Muscle layer of duodenum (tissue), 2 donors: ENCODE data around the gene IQCE.
A peak's percentile ranks its signal among the peaks of the same experiment; 100 is the strongest.
"Not testable (repeated sequence)": the region's sequence is repeated elsewhere in the genome, so short reads cannot be mapped to it uniquely, and the experiment has no call there.

ENCODE experiments used
- H3K27ac ChIP-seq: one replicate; pipeline ENCODE4 v1.7.0; 2013; ENCODE audit warnings: mild to moderate bottlenecking, low read length
- H3K27me3 ChIP-seq: one replicate; pipeline ENCODE4 v1.7.0; 2013; ENCODE audit warnings: low read depth, mild to moderate bottlenecking, control low read depth, low read length
- H3K36me3 ChIP-seq, 2 donors: one replicate each; pipeline ENCODE4 v1.7.0; 2013; ENCODE audit warnings: low read length in 2 of 2, control low read depth in 1 of 2, mild to moderate bottlenecking in 1 of 2; ENCODE audit not compliant: insufficient read depth in 2 of 2, control insufficient read depth in 1 of 2
- H3K4me1 ChIP-seq, 2 donors: one replicate each; pipeline ENCODE4 v1.7.0; 2013; ENCODE audit warnings: low read length in 2 of 2, mild to moderate bottlenecking in 2 of 2, control low read depth in 1 of 2, moderate library complexity in 1 of 2; ENCODE audit not compliant: insufficient read depth in 2 of 2, control insufficient read depth in 1 of 2
- H3K4me3 ChIP-seq, 2 donors: one replicate each; pipeline ENCODE4 v1.7.0; 2013; ENCODE audit warnings: low read length in 2 of 2, low read depth in 1 of 2, mild to moderate bottlenecking in 1 of 2
- H3K9me3 ChIP-seq, 2 donors: one replicate each; pipeline ENCODE4 v1.7.0; 2013; ENCODE audit warnings: low read length in 2 of 2, control low read depth in 1 of 2, mild to moderate bottlenecking in 1 of 2; ENCODE audit not compliant: control insufficient read depth in 1 of 2
- donor health status: healthy.

The IQCE gene

DNA sequence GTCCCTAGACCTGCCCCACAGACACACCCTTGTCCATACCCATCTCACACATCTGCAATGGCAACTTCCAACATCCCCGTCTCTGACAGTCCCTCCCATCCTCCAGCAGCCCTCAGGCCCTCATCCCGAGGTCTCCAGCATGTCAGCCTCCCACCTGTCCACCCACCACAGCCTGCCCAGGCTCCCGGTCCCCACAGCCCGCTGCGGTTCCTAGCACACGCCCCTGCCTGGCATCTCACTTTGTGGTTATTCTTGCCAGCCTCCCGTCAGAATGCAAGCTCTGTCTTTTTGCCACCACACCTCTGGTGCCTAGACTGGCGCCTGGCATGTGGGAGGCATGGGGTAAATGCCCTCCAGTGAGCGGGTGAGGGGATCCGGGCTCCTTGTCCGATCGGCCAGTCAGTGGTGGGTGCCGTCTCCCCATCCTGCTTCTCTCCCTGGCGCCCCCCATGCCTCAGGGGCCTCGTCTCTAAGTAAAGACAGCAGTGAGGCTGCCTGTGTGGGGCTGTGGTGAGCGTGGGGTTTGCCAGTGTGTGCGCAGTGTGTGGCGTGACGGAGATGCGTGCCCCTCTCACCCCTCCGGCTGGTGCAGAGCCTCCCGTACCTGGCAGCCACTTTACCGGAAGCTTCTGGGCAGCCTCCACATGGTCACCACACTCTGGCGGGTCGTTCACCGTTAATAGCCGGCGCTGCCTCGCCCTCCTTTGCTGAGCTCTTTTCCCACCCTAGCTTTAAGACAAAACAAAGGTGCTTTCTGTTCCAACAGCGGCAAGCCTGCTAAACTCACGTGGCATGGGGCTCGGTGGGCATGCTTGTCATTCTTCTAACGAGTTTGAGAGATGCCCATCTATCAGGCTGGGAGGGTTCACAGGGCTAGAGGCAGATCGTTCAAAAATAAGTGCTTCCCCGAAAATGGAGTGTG lies 44.5 kb downstream of the IQCE start:
- H3K36me3 ChIP-seq, result peaks cover 10 to 69% of the 10 kb centered on the region in 2 donors
- no peaks in the 10 kb centered on the region for H3K4me1 ChIP-seq
- H3K27ac ChIP-seq, result no peak overlapping the region
- H3K27me3 ChIP-seq, result no peaks in the 10 kb centered on the region
- no peak overlapping the region for H3K4me3 ChIP-seq
- H3K9me3 ChIP-seq, result no peaks in the 10 kb centered on the region

DNA sequence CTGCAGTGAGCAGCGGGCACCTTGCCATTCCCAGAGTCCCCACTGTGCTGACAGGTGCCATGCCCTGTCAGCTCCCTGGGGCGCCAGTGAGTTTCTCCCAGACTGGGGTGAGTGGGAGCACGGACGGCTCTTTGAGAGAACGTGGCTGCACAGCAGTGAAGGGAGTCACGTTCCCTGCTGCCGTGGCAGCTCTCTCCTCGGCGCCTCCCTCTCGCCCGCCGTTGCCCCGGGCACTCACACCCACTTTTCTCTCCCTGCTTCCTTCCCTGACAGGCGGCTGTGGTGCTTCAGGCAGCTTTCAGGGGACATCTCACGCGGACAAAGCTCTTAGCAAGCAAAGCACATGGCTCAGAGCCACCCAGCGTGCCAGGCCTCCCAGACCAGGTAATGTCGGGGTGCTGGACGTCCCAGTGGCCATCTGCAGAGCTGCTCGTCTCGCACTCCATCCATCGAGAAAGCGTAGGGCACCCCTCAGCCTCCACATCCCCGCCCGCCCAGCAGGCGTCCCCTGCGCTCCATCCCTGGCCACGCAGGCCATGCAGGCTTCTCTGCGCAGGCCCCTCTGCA lies 45.9 kb downstream of the IQCE start:
- no peaks in the 10 kb centered on the region for H3K4me1 ChIP-seq
- H3K4me3 ChIP-seq, result no peak overlapping the region
- H3K36me3 ChIP-seq, result peaks cover 10 to 59% of the 10 kb centered on the region in 2 donors

DNA sequence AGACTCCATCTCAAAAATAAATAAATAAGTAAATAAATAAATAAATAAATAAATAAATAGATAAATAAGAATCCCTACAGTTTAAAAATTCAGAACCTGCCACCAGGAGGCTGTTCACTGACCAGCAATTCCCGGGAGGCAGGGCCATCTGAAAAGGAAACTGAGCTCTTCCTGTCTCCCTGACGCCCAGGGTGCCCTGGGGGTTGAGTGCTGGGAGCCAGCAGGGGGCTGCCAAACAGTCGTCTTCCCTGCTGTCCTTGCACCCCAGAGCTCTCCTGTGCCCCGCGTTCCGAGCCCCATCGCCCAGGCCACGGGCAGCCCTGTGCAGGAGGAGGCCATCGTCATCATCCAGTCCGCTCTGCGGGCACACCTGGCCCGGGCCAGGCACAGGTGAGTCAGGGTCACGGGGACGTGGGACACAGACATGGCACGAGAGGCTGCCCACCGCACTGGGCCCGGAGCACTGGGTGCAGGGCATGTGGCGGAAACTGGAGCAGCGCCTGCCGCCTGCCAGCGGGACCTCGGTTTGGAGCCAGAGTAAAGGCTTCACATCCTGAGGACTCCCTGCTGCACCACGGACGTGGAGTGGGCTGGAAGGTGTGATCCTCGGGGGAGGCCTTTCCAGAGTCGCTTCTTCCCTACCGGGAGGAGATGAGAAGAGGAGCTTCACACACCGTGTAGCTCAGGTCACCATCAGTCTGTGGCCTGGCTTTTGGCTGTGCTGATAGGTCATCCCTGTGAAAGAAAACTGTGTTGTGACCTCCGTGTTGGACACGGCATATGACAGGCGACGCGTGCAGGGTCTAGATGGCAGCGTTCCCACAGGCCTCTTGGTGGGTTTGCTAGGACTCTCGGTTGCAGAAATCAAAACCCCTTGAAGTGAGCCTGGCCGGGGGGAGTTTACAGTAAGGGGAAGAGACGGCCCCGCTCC lies 47.1 kb downstream of the IQCE start:
- Histone ChIP-seq H3K9me3 (no peaks in the 10 kb centered on the region), H3K27me3 (no peaks in the 10 kb centered on the region), H3K4me1 (no peaks in the 10 kb centered on the region), H3K36me3 (peaks cover 2 to 55% of the 10 kb centered on the region in 2 donors), H3K4me3 (no peak overlapping the region), H3K27ac (no peak overlapping the region)

More for the DNA sequence above, 45.9 kb downstream of the IQCE start:
- Histone ChIP-seq H3K9me3 (no peaks in the 10 kb centered on the region), H3K27me3 (no peaks in the 10 kb centered on the region), H3K27ac (no peak overlapping the region)

DNA sequence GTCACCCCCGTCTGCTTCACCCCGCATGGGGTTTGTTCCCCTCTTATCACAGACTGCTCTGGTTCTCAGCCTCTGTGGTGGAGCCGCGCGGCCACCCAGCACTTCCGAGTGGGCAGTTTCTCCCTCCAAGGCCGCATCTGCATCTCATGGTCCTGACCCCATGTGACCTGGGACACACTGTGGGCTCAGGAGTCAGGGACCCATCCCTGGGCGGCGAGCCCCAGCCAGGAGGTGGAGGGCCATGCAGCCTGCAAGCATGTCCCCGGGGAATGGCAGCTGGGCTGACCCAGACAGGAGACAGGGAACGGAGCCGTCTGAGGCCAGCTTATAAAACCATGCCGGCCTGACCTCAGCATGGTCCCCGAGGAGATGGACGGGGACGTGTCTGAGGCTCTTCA lies 47.8 kb downstream of the IQCE start:
- no peaks in the 10 kb centered on the region for H3K9me3 ChIP-seq
- no peak overlapping the region for H3K4me3 ChIP-seq
- H3K36me3 ChIP-seq, result peaks cover 0 to 48% of the 10 kb centered on the region in 2 donors
- H3K27ac ChIP-seq, result no peak overlapping the region
- no peaks in the 10 kb centered on the region for H3K4me1 ChIP-seq
- H3K27me3 ChIP-seq, result no peaks in the 10 kb centered on the region

DNA sequence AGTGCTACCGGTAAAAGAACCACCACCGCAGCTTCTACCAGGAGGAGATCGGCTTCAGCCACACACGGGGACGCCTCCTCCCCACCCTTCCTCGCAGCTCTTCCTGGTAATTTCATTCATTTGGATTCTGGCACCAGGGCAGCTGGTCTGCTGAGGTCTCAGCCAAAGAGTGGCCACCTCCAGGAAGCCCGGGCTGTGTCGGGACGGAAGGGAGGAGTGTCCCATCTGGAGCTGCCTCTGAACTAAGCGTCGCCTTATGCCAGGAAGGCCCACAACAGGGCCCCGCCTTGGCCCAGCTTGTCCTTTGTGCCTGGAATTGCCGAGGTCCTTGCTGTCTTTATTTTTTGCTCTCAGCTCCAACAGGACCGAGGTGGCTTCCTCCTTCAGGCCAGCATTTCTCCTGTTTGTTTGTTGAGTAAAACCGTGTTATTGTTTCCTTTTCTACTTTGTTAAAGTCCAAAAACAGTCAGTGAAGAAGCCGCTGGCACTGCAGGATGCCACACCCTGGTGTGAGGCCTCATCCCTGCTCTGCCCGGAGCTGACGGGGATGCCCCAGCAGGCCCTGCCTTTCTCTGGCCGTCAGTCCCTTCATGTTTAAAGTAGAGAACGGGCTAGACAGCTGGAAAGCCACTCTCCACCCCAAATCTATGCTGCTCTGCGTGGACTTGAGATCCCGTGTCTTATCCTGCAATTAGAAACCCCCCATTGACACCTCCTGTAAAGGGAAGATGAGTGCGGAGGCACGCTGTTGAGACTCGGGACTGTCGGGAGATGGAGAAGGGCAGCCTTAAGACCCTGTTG lies 48.5 kb downstream of the IQCE start:
- Histone ChIP-seq H3K36me3 (peaks cover 0 to 40% of the 10 kb centered on the region in 2 donors), H3K4me3 (no peak overlapping the region), H3K27me3 (no peaks in the 10 kb centered on the region), H3K4me1 (no peaks in the 10 kb centered on the region), H3K27ac (peak overlapping the region; percentile 54), H3K9me3 (no peaks in the 10 kb centered on the region)

DNA sequence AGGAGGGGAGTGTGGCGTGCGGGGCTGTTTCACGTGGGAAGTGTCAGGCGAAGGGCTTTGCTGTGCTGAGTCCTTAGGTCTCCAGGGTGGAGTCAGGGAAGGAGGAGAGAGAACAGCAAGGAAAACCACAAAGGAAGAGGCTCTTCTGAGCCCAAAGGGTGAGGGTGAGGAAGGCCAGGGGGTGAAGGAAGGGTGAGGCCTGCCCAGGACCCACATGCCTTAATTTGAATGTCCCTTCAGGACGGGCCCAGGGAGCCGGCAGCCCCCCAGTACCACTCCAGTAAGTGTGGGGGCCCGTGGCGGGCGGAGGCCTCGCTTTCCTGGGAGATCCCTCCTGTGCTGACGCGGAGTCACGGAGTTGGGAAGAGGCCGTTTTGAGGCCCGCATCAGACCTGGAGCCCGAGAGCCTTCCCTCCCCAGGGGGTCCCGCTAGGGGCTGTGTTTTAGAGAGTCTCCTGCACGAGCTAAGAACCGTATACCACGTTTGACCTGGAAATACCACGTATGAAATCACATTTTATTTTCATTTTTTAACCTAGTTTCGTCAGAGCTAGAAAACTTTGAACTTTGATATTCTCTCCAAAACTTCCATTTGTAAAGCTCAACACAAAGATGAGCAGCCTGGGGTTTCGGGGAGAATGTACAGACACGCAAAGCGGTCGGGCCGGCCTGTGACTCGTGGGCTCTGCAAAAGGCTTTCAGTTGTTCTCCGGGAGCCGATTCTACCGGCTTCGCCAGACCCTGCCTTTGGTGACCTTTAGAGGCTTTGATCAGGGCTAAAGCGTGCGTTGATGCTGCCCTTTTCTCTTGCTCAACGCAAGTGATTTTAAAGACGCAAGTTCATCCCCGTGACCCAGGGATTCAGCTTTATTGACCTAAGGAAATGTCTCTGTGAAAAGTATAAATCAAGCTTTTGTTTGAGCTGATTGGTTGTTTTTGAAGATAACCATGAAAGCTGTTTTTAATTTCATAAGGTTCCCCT lies 49.4 kb downstream of the IQCE start:
- no peaks in the 10 kb centered on the region for H3K27me3 ChIP-seq
- H3K27ac ChIP-seq, result peak overlapping the region; percentile 54
- no peak overlapping the region for H3K4me3 ChIP-seq
- H3K4me1 ChIP-seq, result no peaks in the 10 kb centered on the region
- H3K9me3 ChIP-seq, result no peaks in the 10 kb centered on the region
- peaks cover 0 to 33% of the 10 kb centered on the region in 2 donors for H3K36me3 ChIP-seq

DNA sequence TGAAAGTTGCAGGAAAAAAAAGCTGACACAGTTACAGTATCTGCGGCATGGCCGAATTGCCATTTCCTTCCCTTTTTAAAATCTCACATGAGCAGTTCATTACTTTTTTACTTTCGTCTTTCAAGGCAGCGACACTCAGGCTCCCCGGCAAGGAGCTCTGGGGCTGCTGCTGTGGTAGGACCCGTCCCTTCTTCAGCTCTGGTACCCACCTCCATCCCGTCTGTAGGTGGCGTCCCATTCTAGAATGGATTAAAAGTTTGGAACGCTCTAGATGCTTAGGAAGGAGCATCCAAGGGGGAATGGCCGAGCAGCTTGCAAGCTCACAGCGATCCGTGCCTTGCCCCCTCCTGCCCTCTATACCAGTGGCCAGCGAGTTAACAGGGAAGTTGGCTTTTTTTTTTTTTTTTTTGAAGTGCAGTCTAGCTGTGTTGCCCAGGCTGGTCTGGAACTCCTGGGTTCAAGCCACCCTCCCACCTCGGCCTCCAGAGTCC lies 50.2 kb downstream of the IQCE start:
- Histone ChIP-seq H3K27me3 (no peaks in the 10 kb centered on the region), H3K4me1 (peaks cover 2 to 6% of the 10 kb centered on the region in 2 donors), H3K27ac (peak overlapping the region; percentile 54), H3K4me3 (no peak overlapping the region), H3K9me3 (no peaks in the 10 kb centered on the region), H3K36me3 (peaks cover 0 to 29% of the 10 kb centered on the region in 2 donors)

DNA sequence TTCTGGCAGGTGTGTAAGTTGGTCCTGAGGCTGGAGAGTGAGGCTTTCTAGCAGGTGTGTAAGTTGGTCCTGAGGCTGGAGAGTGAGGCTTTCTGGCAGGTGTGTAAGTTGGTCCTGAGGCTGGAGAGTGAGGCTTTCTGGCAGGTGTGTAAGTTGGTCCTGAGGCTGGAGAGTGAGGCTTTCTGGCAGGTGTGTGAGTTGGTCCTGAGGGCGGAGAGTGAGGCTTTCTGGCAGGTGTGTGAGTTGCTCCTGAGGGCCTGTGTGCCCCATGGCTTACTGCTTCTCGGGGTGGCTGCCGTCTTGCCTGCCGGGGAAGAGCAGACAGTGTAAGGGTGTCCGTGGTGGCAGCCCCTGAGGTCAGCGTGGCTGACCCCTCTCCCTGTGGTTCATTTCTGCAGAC lies 50.9 kb downstream of the IQCE start:
- H3K27ac ChIP-seq, result peak overlapping the region; percentile 54
- not testable (repeated sequence) for H3K4me3 ChIP-seq, H3K27me3 ChIP-seq, H3K4me1 ChIP-seq, H3K9me3 ChIP-seq
- H3K36me3 ChIP-seq, result peaks cover 0 to 24% of the 10 kb centered on the region in 2 donors

DNA sequence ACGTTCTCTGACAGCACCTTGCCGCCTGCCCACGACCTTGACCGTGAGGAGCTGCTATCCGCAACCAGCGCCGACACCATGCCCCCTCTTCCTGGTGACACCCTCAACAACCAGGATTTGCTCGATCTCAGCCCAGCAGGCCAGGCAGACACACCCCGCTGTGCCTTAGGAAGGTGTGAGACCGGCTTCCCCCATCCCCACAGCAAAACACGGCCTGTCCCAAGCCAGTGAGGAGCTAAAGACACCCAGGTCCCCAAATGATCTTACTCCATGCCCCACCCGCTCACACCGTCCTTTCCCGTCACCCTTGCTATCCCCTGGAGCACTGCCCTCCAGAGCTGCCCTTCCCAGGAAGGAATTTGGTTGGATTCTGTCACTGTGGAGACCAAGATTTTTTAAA lies 51.7 kb downstream of the IQCE start:
- H3K9me3 ChIP-seq, result no peaks in the 10 kb centered on the region
- peaks cover 6 to 10% of the 10 kb centered on the region in 2 donors for H3K4me1 ChIP-seq
- no peak overlapping the region for H3K27ac ChIP-seq
- no peak overlapping the region for H3K4me3 ChIP-seq
- no peaks in the 10 kb centered on the region for H3K27me3 ChIP-seq
- H3K36me3 ChIP-seq, result peaks cover 0 to 21% of the 10 kb centered on the region in 2 donors

DNA sequence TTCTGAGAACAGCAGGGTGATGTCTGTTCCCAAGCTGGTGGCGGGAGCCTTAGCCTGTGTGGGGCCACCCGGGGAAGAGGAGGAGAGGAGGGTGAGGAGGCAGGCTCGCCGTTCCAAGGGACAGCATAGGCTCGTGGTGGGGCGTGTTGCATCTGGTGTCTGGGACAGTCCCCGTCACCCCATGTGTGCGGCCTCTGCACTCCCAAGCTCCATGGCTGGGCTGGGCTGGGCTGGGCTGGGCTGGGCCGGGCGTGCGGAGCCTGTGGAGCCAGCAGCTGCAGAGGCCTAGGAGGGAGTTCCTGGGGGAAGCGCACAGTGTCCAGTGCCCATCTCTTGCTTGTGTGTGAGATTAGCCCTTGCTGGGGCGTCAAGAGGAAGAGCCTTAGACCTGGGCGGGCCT lies 52.1 kb downstream of the IQCE start:
- Histone ChIP-seq H3K4me3 (no peak overlapping the region), H3K27me3 (no peaks in the 10 kb centered on the region), H3K4me1 (peaks cover 6 to 10% of the 10 kb centered on the region in 2 donors), H3K27ac (no peak overlapping the region), H3K9me3 (no peaks in the 10 kb centered on the region), H3K36me3 (peaks cover 0 to 17% of the 10 kb centered on the region in 2 donors)
